ENCODE data around the gene P2RY6.

P2RY6 gene, protein sequence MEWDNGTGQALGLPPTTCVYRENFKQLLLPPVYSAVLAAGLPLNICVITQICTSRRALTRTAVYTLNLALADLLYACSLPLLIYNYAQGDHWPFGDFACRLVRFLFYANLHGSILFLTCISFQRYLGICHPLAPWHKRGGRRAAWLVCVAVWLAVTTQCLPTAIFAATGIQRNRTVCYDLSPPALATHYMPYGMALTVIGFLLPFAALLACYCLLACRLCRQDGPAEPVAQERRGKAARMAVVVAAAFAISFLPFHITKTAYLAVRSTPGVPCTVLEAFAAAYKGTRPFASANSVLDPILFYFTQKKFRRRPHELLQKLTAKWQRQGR

DNA sequence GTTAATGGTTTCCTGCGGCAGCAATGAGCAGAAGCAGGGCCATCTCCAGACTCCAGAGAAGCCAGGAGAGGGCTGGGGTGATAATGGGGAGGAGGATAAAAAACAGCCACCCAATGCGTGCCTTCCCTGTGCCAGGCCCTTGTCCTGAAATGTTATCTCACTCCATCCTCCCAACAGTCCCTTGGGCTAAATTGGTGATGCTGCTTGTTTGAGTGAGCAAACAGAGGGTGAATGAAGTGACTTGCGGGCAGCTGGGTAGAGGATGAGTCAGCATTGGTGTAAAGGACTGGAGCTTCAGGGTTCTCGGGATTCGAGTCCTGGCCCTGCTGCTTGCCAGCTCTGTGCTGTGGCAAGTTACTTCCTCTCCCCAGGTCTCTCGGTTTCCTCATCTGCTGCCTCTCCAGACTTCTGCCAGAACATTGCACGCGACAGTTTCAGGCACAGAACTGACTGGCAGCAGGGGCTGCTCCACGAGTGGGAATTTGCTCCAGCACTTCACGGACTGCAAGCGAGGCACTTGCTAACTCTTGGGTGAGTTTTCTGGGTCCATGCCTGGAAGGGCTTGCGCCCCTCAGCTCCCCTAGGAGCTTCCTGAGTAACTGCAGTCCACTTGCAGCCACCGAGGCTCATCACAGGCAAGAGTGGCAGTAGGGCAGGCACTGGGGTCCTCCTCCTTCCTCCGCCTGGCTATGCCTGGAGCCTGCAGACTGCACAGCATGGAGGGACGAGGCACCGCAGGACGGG is at the start of gene P2RY6:
TSS of gene P2RY6 (plus strand) at position 403 of the 744 bp plus-strand sequence. CDS start 24,181 bp downstream, outside the sequence.
- ChIA-PET POLR2A (no interaction called here), CTCF (interaction anchor here (0.6 to 1.1 kb wide), 2 partner anchors 10 to 393 kb away, joined by 3 read pairs; no protein-coding TSS in a partner anchor)
- TF ChIP-seq FOXA1 (IDR thresholded peaks at IDR 0.05) (no peak), FOXK2 (IDR thresholded peaks at IDR 0.05) (no peak), BHLHE40 (IDR thresholded peaks at IDR 0.05; ENCODE audit: borderline replicate concordance) (no peak), TARDBP (IDR thresholded peaks at IDR 0.05) (no peak), NFRKB (IDR thresholded peaks at IDR 0.05) (no peak), ELF4 (IDR thresholded peaks at IDR 0.05) (no peak), CTBP1 (IDR thresholded peaks at IDR 0.05; ENCODE audit: borderline replicate concordance) (no peak)
- no peak for DNase-seq (ENCODE audit: extremely low spot score)

DNA sequence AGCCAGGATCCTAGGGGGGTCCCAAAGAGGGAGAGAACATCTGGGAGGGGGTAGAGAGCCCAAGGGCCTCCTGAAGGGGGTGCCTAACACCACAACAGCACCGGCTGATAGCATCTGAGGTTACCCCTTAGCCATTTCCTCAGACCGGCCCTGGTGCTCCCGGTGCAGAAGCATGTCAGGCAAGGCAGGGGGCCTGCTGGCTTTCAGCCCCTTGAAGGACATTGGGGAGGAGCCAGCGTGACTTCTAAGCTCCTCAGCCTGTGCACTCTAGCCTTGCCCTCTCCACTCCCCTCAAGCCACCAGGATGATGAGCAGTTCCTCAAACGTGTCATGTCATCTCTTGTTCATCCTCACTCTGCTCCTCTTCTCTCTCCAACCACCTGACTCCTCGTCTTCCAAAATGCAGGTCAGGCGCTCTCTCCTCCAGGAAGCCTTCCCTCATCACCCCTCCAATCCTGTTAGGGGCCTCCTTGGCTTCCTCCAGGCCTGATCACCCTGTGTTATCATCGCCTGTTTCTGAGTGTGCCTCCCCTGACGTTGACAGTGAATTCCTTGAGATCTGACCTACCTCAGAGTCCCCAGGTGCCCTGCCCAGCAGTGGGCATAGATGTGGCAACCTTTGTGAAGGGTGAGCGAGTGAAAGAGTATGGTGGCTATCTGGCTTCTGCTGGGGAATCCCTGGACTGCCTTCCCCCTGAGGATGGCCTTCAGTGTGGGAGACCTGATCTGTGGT is 48.0 kb upstream of the P2RY6 start:
- CTCF ChIA-PET = no interaction called here
- TF ChIP-seq FOXM1 (IDR thresholded peaks at IDR 0.05; ENCODE audit: borderline replicate concordance) = no peak
- no peak for TF ChIP-seq ZNF384 (IDR thresholded peaks at IDR 0.05)
- no peak for TF ChIP-seq SUZ12 (IDR thresholded peaks at IDR 0.05)
- TF ChIP-seq ARNT (IDR thresholded peaks at IDR 0.05) = no peak
- POLR2A ChIA-PET = no interaction called here
- DNase-seq (ENCODE audit: extremely low spot score) = no peak

DNA sequence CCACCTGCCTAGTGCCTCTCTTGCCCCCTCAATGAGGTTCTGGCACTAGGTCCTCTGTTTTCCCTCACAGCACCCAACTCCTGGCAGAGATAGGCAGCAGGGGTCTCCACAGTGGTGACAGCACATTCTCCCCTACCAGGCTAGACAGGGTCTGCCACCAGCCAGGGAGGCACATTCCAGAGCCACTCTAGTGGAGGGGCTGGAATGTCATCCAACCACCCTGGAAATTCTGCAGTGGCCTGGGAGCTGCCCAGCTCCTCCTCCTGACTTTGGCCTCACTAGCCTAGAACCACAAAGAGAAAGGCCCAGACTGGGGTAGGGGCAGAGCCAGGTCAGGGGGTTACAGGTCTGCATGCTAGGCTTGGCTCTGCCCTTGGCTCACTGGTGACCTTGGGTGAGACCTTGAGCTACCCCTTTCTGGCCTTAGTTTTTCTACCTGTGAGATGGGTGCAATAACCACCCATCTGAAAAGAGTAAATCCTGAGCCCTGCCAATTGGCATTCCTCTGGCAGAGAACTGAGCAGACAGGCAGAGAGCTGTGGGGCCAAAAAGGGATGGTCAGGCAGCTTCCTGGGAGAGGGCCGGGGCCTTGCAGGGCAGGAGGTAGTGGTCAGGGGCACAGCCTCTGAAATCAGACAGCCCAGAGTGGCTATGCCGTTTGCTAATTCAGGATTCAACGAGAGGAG is 47.0 kb upstream of the P2RY6 start:
- ChIA-PET POLR2A (no interaction called here), CTCF (interaction anchor here (0.7 kb wide), 1 partner anchor 12 kb away, joined by 3 read pairs; no protein-coding TSS in a partner anchor)
- DNase-seq (ENCODE audit: extremely low spot score) = no peak
- no peak for TF ChIP-seq CTBP1 (IDR thresholded peaks at IDR 0.05; ENCODE audit: borderline replicate concordance)
- TF ChIP-seq, protein P1, sequence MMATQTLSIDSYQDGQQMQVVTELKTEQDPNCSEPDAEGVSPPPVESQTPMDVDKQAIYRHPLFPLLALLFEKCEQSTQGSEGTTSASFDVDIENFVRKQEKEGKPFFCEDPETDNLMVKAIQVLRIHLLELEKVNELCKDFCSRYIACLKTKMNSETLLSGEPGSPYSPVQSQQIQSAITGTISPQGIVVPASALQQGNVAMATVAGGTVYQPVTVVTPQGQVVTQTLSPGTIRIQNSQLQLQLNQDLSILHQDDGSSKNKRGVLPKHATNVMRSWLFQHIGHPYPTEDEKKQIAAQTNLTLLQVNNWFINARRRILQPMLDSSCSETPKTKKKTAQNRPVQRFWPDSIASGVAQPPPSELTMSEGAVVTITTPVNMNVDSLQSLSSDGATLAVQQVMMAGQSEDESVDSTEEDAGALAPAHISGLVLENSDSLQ (IDR thresholded peaks at IDR 0.05) = no peak
- no peak for TF ChIP-seq FOXK2 (IDR thresholded peaks at IDR 0.05)
- TF ChIP-seq FOXA1 (IDR thresholded peaks at IDR 0.05) = no peak
- no peak for TF ChIP-seq ELF4 (IDR thresholded peaks at IDR 0.05)
- TF ChIP-seq LEF1 (IDR thresholded peaks at IDR 0.05; ENCODE audit: borderline replicate concordance) = no peak
- TF ChIP-seq TARDBP (IDR thresholded peaks at IDR 0.05) = no peak
- no peak for TF ChIP-seq HDGF (IDR thresholded peaks at IDR 0.05; ENCODE audit: borderline replicate concordance)

DNA sequence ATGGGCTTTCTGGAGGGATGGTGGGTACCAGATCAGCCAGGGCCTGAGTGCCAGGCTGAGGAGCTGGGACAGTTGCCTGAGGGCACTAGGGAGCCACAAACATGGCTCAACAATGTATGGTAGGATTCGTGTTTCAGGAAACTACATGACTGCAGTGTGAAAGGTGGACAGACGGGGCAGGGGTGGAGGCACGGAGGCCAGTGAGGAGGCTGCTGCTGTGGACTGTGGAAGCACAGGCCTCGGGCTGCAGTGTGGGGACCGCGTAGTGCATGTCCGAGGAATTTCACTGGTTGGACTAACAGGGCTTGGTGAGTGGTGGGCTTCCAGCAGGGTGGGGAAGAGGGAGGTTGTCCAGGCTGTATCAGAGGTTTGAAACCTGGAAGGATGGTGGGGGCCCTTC is 46.3 kb upstream of the P2RY6 start:
- CTCF ChIA-PET = no interaction called here
- POLR2A ChIA-PET = no interaction called here
- no peak for TF ChIP-seq SP1 (IDR thresholded peaks at IDR 0.05)
- TF ChIP-seq HDGF (IDR thresholded peaks at IDR 0.05; ENCODE audit: borderline replicate concordance) = no peak
- no peak for TF ChIP-seq LEF1 (IDR thresholded peaks at IDR 0.05; ENCODE audit: borderline replicate concordance)
- TF ChIP-seq ELF4 (IDR thresholded peaks at IDR 0.05) = no peak
- no peak for TF ChIP-seq SUZ12 (IDR thresholded peaks at IDR 0.05)
- no peak for TF ChIP-seq FOXM1 (IDR thresholded peaks at IDR 0.05; ENCODE audit: borderline replicate concordance)
- no peak for TF ChIP-seq NFRKB (IDR thresholded peaks at IDR 0.05)
- TF ChIP-seq TARDBP (IDR thresholded peaks at IDR 0.05) = no peak
- no peak for TF ChIP-seq ZNF384 (IDR thresholded peaks at IDR 0.05)
- no peak for TF ChIP-seq FOXK2 (IDR thresholded peaks at IDR 0.05)
- TF ChIP-seq L3MBTL2 (conservative IDR thresholded peaks at IDR 0.05) = no peak
- TF ChIP-seq BHLHE40 (IDR thresholded peaks at IDR 0.05; ENCODE audit: borderline replicate concordance) = no peak
- no peak for TF ChIP-seq FOXA1 (IDR thresholded peaks at IDR 0.05)
- TF ChIP-seq ARNT (IDR thresholded peaks at IDR 0.05) = no peak
- TF ChIP-seq, protein P1 (IDR thresholded peaks at IDR 0.05) = no peak
- no peak for TF ChIP-seq CTBP1 (IDR thresholded peaks at IDR 0.05; ENCODE audit: borderline replicate concordance)
- DNase-seq (ENCODE audit: extremely low spot score) = no peak

DNA sequence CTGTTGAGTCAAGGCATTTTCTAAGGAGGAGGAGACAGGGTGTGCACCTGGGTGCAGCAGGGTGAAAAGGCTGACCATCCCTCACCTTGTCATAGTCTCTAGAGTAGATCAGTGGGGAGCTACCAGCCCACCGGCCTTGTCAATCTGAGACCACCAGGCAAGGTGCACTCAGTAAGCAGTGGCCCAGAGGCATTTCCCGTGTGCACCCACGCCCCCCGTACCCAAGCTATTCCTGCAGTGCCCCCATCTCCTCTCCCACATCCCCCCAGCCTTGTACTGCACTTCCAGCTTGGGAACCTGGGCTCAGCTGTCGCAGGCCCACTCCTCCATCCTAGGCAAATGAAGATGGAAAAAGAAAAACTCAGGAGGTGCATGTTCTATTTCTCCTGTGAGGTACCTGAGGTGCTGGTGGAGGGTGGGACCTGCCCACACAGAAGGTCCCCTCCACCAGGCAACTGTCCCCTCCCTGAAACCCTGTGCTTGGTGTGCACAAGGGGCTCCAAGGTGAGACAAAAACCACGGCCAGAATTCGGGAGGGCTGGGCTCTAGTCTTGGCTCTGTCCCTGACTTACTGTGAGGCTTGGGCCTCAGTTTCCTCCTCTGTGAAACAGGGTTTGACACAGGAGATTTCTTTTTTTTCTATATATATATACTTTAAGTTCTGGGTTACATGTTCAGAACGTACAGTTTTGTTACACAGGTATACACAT is 45.7 kb upstream of the P2RY6 start:
- POLR2A ChIA-PET = no interaction called here
- DNase-seq (ENCODE audit: extremely low spot score) = no peak
- no peak for TF ChIP-seq SP1 (IDR thresholded peaks at IDR 0.05)
- no peak for TF ChIP-seq SUZ12 (IDR thresholded peaks at IDR 0.05)
- TF ChIP-seq NFRKB (IDR thresholded peaks at IDR 0.05) = no peak
- TF ChIP-seq LEF1 (IDR thresholded peaks at IDR 0.05; ENCODE audit: borderline replicate concordance) = no peak
- TF ChIP-seq ELF4 (IDR thresholded peaks at IDR 0.05) = no peak
- TF ChIP-seq, protein P1 (IDR thresholded peaks at IDR 0.05) = no peak
- CTCF ChIA-PET = no interaction called here

Measured in HEK293T (cell line).